ENCODE measurements around the gene SLC39A1. TPM values are rescaled to one million over a fixed set of nuclear protein-coding genes. Genes with fewer than 3 reads are reported as not detected.
"Not testable (repeated sequence)": the region's sequence is repeated elsewhere in the genome, so short reads cannot be mapped to it uniquely, and the experiment has no call there.

SLC39A1 gene
- total RNA-seq, 2 experiments from 2014 or later, result 33.5 to 36.4 TPM

DNA sequence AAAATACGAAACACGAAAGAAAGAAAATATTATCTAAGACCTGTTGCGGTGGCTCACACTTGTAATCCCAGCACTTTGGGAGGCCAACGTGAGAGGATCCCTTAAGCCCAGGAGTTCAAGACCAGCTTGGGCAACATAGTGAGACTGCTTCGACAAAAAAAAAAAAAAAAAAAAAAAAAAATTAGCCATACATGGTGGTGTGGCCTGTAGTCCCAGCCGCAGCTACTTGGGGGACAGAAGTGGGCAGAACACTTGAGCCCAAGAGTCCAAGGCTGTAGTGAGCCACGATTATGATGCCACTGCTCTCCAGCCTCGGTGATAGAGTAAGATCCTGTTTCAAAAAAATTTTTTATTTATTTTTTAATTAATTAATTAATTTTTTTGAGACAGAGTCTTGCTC is 24.3 kb upstream of the SLC39A1 start:
- no peak overlapping the region for H3K4me3 Mint-ChIP-seq

DNA sequence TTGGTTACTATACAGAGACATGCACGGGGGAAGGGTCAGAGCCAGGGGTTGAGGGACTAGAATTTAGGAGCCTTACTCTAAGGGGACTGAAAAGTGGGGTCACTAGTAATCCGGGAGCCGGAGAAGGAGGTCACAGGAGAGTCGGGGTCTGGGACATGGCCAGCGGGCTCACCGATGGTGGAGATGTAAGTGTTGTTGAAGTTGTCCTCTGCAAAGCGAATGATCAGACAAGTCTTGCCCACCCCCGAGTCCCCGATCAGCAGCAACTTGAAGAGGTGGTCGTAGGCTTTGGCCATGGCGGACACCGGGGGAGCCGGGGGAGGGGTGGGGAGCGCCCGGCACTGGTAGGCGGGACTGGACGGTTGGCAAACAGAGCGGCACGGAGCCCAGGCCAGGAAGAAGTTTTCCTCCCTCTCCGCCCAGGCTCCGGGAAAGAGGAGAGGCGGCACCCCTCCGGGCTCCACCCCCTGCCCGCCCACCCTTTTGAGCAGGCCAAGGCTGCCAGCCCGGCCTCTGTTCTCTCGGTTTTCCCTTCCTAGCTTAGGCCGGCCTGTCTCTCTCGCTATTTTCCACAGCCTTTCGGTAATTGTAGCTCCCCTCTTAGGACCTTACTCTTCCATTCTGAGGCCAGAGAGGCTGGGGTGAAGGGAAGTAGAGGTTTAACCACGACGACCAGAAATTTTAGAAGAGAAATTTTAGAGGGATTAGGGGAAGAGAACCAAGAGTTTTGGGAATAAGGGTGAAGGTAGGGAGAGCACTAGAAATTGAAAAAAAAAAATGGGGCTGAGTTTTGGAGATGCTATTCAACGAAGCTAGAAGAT is 22.8 kb upstream of the SLC39A1 start, which contains the start of gene RAB13:
Gene RAB13, minus strand, starts transcription at position 399 of the 821 bp plus-strand sequence. Its CDS starts 103 bp downstream, at position 296.
- Mint-ChIP-seq H3K9me3 (no peaks in the 10 kb centered on the region), H3K4me3 (peak within 1 kb of the TSS; percentile 50), H3K36me3 (ENCODE audit: low read depth) (peaks cover 2% of the 10 kb centered on the region), H3K4me1 (peaks cover 34% of the 10 kb centered on the region), H3K27ac (peak within 1 kb of the TSS; percentile 91), H3K27me3 (no peaks in the 10 kb centered on the region)
- no peak for DNase-seq
- POLR2A ChIA-PET, result interaction anchor here (0.6 kb wide), 1 partner anchor 195 kb away, joined by 5 read pairs; no protein-coding TSS in a partner anchor
- CTCF ChIA-PET, result interaction anchor here (0.6 to 3.5 kb wide), 23 partner anchors 9 to 453 kb away, joined by 3 to 32 read pairs (median 4); partner anchors contain the start of genes CREB3L4, DENND4B, JTB and SLC27A3

More for the DNA sequence above, 24.3 kb upstream of the SLC39A1 start:
- H3K27ac Mint-ChIP-seq, result peak overlapping the region; percentile 91
- no peaks in the 10 kb centered on the region for H3K9me3 Mint-ChIP-seq
- CTCF ChIA-PET, result interaction anchor here (0.8 to 3.5 kb wide), 16 partner anchors 11 to 313 kb away, joined by 3 to 32 read pairs (median 4); partner anchors contain the start of genes CREB3L4, DENND4B, GATAD2B and JTB
- DNase-seq, result no peak
- H3K36me3 Mint-ChIP-seq (ENCODE audit: low read depth), result peaks cover 15% of the 10 kb centered on the region
- peaks cover 48% of the 10 kb centered on the region for H3K4me1 Mint-ChIP-seq
- POLR2A ChIA-PET, result interaction anchor here (0.5 kb wide), 1 partner anchor 315 kb away, joined by 8 read pairs; no protein-coding TSS in a partner anchor
- no peaks in the 10 kb centered on the region for H3K27me3 Mint-ChIP-seq

DNA sequence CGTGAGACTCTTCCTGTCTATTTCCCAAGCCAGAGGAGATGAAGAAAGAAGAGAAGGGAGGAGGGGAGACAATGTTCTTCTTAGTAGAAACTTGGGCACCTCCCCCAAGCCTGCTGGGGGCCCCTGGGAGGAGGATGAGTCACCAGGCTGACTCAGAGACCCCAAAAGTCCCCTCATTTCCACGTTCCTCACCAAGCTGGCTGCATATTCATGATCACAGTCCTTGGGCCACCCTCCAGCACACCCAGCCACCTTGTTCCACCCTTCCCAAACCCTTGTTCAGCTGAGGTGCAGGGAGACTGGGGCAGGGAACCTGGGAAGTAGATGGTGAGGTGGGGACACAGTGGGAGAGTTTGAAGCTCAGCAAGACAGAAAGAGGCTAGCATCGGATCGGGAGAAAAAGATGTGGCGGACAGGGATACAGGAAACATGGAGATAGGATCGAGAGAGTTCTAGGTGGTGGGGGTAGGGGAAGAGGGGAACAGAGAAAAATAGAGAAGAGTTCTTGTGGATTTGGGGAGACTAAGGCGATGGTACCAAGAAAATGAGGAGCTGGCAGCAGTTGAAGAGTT is 22.1 kb upstream of the SLC39A1 start:
- Mint-ChIP-seq H3K4me3 (peak overlapping the region; percentile 6), H3K9me3 (no peaks in the 10 kb centered on the region), H3K36me3 (ENCODE audit: low read depth) (no peaks in the 10 kb centered on the region), H3K27ac (peak overlapping the region; percentile 61), H3K4me1 (peaks cover 33% of the 10 kb centered on the region), H3K27me3 (no peaks in the 10 kb centered on the region)
- ChIA-PET POLR2A (interaction anchor here (0.6 kb wide), 1 partner anchor 194 kb away, joined by 5 read pairs; no protein-coding TSS in a partner anchor), CTCF (interaction anchor here (0.7 to 3.5 kb wide), 9 partner anchors 9 to 251 kb away, joined by 3 to 32 read pairs (median 5); partner anchors contain the start of genes CREB3L4, JTB, SLC27A3 and SLC39A1)
- DNase-seq, result no peak

DNA sequence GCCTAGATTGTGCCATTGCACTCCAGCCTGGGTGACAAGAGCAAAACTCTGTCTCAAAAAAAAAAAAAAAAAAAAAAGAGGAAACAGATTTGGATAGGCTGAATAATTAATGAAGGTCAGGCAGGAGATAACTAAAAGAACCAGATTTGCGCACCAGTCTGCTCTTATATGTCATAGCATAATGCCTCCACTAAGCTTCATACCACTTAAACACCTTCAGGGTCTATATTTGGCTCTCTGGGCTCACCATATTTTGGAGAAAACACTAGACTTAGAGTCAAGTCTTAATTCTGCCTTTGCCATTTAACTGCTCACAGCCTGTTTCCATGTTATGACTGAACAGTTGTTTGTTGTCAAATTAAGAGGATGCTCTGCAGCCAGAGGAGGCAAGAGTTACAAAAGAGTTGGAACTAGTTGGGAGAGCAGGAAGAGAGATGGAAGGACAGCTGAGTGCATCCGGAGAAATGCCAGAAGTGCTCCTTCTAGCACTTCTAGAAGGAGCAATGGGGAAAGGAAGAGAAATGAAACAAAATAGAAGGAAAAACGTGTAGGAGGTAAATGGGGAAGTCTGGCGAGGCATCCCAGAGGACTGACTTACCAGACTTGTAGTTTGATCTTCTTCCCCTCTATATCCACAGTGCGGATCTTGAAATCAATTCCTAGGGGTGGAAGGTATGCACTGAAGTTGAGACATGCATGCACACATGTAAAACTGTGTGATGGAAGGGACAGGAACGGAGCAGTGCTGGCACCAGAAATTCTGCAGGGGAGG is 21.0 kb upstream of the SLC39A1 start:
- Mint-ChIP-seq H3K36me3 (ENCODE audit: low read depth) (no peaks in the 10 kb centered on the region), H3K9me3 (no peaks in the 10 kb centered on the region), H3K27me3 (no peaks in the 10 kb centered on the region), H3K4me3 (no peak overlapping the region), H3K4me1 (peaks cover 30% of the 10 kb centered on the region), H3K27ac (no peak overlapping the region)
- ChIA-PET POLR2A (no interaction called here), CTCF (interaction anchor here (0.5 to 3.5 kb wide), 7 partner anchors 8 to 209 kb away, joined by 3 to 32 read pairs (median 3); partner anchors contain the start of genes CREB3L4, DENND4B, JTB and SLC27A3)
- DNase-seq, result no peak

DNA sequence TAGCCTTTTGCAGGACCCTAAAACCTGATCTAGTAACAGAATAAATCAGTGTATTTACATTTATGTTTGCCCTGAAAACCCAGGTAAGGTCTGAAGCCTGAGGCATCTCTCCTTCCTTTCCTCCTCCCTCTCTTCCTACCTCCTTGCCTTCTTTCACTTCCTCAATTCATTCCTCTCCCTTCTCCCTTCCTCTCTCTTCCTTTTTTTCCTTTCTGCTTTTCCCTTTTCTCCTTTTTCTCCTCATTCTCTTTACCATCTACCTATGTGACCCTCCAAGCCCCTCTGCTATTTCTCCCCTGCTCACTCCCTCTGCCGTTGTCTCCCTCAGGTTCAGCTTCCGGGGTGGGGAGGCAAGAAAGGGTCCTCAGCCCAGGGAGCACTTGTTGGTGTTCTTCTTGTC is 18.4 kb upstream of the SLC39A1 start:
- POLR2A ChIA-PET, result interaction anchor here (0.6 kb wide), 1 partner anchor 218 kb away, joined by 3 read pairs; no protein-coding TSS in a partner anchor
- H3K4me1 Mint-ChIP-seq, result peaks cover 34% of the 10 kb centered on the region
- CTCF ChIA-PET; H3K9me3 Mint-ChIP-seq; H3K27ac Mint-ChIP-seq; DNase-seq; H3K36me3 Mint-ChIP-seq (ENCODE audit: low read depth); H3K4me3 Mint-ChIP-seq; H3K27me3 Mint-ChIP-seq: not testable (repeated sequence)

DNA sequence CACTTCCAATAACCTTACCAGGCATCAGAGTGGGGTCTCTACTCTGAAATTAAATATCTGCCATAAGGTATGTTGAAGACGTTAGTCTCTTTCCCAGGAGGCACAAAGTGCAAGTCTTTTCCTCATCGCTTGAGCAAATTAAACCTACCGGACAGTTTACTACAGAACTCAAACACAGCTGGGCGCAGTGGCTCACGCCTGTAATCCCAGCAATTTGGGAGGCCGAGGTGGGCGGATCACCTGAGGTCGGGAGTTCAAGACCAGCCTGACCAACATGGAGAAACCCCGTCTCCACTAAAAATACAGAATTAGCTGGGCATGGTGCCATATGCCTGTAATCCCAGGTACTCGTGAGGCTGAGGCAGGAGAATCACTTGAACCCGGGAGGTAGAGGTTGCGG is 15.8 kb upstream of the SLC39A1 start:
- Mint-ChIP-seq H3K4me1 (peaks cover 35% of the 10 kb centered on the region), H3K4me3 (peak overlapping the region; percentile 97), H3K36me3 (ENCODE audit: low read depth) (peaks cover 28% of the 10 kb centered on the region)
- POLR2A ChIA-PET, H3K27ac Mint-ChIP-seq, H3K9me3 Mint-ChIP-seq, DNase-seq, H3K27me3 Mint-ChIP-seq: not testable (repeated sequence)
- CTCF ChIA-PET, result interaction anchor here (0.8 to 4.8 kb wide), 4 partner anchors 7 to 129 kb away, joined by 3 to 32 read pairs (median 8); partner anchors contain the start of genes CREB3L4 and RAB13

DNA sequence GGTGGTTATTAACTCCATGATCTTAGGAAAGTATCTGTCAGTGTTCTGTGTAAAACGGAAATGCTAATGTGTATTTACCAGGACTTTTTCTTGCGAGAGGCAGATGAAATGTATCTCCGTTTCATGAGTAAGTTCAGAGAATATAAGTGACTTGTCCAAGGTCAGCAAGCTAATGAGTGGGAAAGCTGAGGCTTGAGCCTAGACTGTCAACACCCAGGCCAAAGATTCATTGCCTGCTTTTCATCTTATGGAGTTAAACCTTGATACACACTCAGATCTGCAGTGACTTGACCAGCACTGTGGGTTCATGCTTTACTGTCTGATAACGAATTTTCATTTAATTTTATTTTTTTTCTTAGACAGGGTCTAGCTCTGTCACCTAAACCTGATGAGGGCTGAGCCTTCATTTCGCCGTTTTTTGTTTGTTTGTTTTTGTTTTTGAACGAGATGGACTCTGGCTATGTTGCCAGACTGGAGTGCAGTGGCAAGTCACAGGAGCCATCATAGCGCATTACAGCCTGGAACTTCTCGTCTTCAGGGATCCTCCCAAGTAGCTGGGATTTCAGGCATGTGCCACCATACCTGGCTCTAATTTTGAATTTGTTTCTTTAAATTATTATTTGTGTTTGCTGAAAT is 15.1 kb upstream of the SLC39A1 start:
- CTCF ChIA-PET, result interaction anchor here (0.8 to 4.8 kb wide), 7 partner anchors 8 to 182 kb away, joined by 3 to 32 read pairs (median 12); partner anchors contain the start of genes CREB3L4, DENND4B, RAB13 and SLC39A1
- Mint-ChIP-seq H3K27me3 (no peaks in the 10 kb centered on the region), H3K9me3 (no peaks in the 10 kb centered on the region), H3K27ac (peak overlapping the region; percentile 92), H3K36me3 (ENCODE audit: low read depth) (peaks cover 35% of the 10 kb centered on the region), H3K4me3 (peak overlapping the region; percentile 97), H3K4me1 (peaks cover 39% of the 10 kb centered on the region)
- no peak for DNase-seq
- POLR2A ChIA-PET, result interaction anchor here (1.0 to 1.8 kb wide), 4 partner anchors 11 to 56 kb away, joined by 3 to 9 read pairs (median 6); partner anchors contain the start of genes CREB3L4, CRTC2 and RPS27

DNA sequence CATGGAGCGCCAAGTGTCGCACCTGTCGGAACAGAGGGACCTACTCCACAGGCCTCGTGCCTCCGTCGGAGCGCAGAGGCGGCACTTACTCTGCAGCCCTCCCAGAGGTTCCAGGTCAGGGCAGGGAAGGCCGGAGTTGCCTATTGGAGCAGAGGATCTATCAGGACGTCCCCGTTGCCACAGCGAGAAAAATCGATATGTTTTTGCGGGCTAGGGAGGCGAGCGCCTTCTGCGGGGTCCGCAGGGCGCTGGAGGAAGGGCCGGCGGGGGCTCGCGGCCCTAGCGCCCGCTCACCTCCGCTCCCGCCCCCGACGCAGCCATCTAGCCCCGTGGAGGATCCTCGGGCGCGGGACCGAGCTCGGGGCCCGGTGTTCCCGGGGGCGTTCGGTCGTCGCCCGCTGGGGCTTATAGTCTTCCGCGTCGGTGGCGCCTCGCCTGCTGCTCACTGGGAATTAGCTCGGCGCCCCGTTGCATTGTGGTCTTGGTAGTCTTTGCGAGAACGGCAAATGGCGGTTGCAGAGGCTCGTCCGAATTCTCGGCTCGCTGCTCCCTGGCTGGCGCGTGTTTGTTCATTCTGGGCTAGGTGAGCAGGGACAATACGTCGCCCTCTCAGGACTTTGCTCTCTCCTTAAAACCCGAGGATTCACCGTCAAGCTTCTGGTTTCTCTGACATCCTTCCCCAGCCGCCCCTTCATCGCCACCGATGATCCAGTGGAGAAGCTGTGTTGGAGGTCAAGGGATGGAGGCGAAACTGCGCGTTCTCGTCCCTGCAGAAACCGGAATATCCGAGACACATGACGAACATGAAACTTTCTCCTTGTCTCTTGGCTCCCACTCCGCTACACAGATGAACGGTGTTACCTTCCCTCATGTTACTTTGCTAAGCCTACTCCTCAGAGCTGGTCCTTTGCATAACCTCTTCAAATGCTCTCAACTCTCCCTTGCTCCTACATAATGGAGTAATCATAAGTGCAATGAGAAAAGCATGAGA is 14.2 kb upstream of the SLC39A1 start, which contains the start of gene JTB:
Gene JTB, minus strand, starts transcription at position 425 of the 991 bp plus-strand sequence. Its CDS starts 422 bp downstream, at position 3.
- CTCF ChIA-PET, result interaction anchor here (0.5 to 4.8 kb wide), 11 partner anchors 8 to 181 kb away, joined by 3 to 32 read pairs (median 4); partner anchors contain the start of genes CREB3L4, DENND4B, RAB13 and RPS27
- Mint-ChIP-seq H3K4me3 (peak within 1 kb of the TSS; percentile 97), H3K9me3 (no peaks in the 10 kb centered on the region)

DNA sequence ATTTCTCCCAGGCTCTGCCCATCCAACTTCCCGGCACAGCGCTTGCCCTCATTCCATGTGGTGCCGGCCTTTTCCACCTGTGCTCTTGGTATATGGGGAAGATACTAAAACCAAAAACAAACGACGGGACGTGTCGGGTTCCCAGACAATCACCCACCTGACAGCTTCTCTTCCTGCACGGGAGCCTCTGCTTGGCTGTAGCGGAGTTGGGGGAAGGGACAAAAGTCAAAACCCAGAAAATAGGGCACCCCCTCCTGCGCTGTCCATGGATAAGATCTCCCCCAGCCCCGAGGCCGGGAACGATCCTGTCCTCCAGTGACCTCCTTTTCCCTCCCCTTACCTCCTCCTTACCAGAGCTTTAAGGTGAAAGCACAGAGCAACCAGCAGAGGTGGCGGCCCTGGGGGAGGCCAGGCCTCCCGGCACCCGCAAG is 13.5 kb upstream of the SLC39A1 start:
- Mint-ChIP-seq H3K27ac (peak overlapping the region; percentile 92), H3K9me3 (no peaks in the 10 kb centered on the region), H3K27me3 (no peaks in the 10 kb centered on the region), H3K4me3 (peak overlapping the region; percentile 97), H3K4me1 (peaks cover 54% of the 10 kb centered on the region), H3K36me3 (ENCODE audit: low read depth) (peaks cover 38% of the 10 kb centered on the region)
- no peak for DNase-seq
- POLR2A ChIA-PET, result interaction anchor here (0.6 to 1.8 kb wide), 5 partner anchors 10 to 305 kb away, joined by 3 to 9 read pairs (median 3); partner anchors contain the start of genes CREB3L4 and RPS27
- CTCF ChIA-PET, result interaction anchor here (0.6 to 4.8 kb wide), 7 partner anchors 8 to 68 kb away, joined by 3 to 32 read pairs (median 12); partner anchors contain the start of genes CREB3L4, DENND4B, RAB13 and SLC39A1

More for the DNA sequence above, 14.2 kb upstream of the SLC39A1 start, which contains the start of gene JTB:
- POLR2A ChIA-PET, result interaction anchor here (0.6 to 1.8 kb wide), 7 partner anchors 10 to 306 kb away, joined by 3 to 9 read pairs (median 3); partner anchors contain the start of genes CREB3L4, CRTC2 and RPS27
- DNase-seq, result peak; percentile 90
- Mint-ChIP-seq H3K27me3 (no peaks in the 10 kb centered on the region), H3K4me1 (peaks cover 47% of the 10 kb centered on the region), H3K36me3 (ENCODE audit: low read depth) (peaks cover 38% of the 10 kb centered on the region), H3K27ac (peak within 1 kb of the TSS; percentile 92)

DNA sequence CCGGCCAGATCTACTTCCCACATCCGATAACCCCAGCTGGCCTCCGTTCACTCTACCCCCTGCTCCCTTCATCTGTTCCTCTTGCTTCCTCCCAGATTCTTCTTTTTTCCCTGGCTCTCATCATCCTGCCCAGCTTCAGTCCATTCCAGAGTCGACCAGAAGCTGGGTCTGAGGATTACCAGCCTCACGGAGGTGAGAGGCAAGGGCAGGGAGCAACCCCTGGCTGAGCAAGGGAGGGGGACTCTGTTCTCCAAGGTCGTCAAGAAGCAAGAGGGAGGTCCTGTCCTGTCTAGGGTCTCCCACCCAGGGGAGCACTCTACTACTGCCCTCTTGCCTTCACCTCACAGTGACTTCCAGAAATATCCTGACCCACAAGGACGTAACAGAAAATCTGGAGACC is 10.2 kb upstream of the SLC39A1 start:
- Mint-ChIP-seq H3K9me3 (no peaks in the 10 kb centered on the region), H3K27ac (no peak overlapping the region)
- DNase-seq, result no peak

More for the DNA sequence above, 10.2 kb upstream of the SLC39A1 start:
- no peaks in the 10 kb centered on the region for H3K27me3 Mint-ChIP-seq
- CTCF ChIA-PET, result interaction anchor here (0.6 to 1.0 kb wide), 4 partner anchors 8 to 313 kb away, joined by 3 read pairs; no protein-coding TSS in a partner anchor
- POLR2A ChIA-PET, result no interaction called here
- H3K36me3 Mint-ChIP-seq (ENCODE audit: low read depth), result peaks cover 38% of the 10 kb centered on the region
- H3K4me3 Mint-ChIP-seq, result no peak overlapping the region
- peaks cover 64% of the 10 kb centered on the region for H3K4me1 Mint-ChIP-seq
